HG02610 (cell line): ENCODE results near the gene TTC28.

ENCODE experiments used
- ATAC-seq: cut with Tn5 transposase; IDR thresholded peaks from one replicate; pipeline ENCODE4 v1.9.1; 2021; ENCODE audit warnings: mild to moderate bottlenecking, moderate library complexity; ENCODE audit not compliant: unreplicated experiment

The TTC28 gene

DNA sequence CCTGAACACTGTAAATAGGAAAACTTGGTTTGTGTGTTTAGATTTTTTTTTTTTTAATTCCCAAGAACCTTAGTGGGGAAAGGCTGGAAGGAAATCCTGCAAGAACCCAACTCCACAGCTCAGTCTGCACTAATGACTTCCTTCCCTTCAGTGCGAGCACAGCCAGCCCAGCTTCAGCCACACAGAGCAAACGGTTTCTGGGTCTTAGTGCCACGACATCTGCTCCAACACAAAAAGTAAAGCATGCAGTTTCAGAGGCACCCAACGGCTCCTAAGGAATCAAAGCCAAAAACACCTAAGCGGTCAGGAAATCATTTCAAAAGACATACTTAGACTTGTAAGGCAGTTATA is 236.1 kb downstream of the TTC28 start:
- ATAC-seq: no peak

DNA sequence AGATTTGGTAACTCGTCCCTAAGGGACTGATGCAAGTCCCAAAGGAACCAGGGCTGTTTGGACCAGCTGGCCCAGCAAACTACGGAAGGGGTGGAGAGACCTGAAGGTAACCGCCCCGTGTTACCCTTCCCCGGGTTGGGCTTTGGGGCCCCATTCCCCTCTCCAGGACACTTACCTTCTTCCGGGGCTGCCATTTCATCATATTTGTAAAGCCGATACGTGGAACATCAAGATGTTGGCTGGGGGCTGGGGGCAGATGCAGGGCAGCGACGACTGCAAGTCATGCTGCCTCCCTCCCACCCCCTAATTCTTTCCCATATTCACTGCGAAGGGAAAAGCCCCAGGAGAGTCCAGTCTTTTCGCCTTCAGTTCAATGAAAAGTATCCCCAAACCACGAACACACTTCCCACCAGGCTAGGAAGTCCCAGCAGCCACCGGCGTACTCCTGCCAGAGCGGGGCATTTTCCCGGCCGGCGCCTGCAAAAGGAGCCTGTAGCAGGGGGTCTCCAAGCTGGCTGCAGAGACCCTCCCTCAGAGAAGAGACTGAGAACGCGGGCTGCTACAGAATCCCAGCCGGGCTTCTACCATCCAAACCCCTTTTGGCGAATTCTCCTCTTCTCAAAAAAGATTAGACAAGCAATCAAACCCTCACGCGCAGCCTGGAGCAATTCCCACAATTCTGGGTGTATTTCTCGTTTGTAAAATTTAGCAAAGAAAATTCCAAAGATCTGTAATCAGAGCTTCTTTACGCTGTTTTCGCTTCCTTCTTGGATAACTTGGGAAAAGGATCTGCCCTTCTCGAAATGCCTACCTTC is 236.7 kb downstream of the TTC28 start:
- ATAC-seq: no peak

DNA sequence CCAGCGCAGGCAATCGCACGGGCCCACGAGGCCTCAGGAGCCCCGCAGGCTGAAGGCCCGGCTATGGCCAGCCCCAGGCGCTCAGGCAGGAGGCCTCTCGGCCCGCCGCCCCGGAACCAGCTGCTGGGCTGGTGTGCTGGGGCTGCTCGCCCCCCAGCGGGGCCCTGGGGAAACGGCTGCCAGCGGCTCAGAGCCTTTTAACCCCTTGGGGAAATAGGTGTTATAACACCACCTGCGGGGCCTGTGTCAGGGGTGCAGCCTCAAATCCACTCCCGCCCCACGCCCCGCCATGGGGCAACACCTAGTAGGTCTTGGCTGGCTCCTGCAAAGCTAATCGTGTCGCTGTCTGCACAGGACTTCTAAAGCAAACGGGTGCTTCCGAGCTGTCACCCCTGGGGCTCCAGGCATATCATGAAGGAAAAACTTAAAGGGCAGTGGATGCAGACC is 237.4 kb downstream of the TTC28 start:
- no peak for ATAC-seq

DNA sequence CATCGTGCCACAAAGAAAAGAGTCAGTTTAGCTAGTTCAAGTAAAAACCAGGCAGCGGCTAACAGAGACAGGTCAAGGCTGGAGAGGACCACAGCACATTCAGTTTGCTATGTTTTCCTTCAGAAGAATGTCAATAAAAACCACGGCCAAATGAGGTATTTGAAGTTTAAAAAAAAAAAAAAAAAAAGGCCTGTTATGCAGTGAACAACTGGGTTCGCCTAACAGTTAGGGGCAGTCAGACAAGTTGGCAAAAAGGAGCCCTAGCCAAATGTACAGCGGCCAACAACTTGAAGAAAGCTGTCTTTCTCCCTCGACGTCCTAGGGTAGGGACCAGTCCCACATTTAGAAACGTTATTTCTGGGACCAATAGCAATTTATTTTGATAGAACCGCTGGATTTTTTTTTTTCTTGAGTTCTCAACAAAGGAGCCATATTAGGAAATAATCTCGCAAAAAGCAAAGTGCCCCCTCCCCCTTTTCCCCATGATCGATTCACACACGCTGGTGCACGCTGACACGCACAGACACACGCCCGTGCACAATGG is 237.8 kb downstream of the TTC28 start:
- ATAC-seq: no peak

DNA sequence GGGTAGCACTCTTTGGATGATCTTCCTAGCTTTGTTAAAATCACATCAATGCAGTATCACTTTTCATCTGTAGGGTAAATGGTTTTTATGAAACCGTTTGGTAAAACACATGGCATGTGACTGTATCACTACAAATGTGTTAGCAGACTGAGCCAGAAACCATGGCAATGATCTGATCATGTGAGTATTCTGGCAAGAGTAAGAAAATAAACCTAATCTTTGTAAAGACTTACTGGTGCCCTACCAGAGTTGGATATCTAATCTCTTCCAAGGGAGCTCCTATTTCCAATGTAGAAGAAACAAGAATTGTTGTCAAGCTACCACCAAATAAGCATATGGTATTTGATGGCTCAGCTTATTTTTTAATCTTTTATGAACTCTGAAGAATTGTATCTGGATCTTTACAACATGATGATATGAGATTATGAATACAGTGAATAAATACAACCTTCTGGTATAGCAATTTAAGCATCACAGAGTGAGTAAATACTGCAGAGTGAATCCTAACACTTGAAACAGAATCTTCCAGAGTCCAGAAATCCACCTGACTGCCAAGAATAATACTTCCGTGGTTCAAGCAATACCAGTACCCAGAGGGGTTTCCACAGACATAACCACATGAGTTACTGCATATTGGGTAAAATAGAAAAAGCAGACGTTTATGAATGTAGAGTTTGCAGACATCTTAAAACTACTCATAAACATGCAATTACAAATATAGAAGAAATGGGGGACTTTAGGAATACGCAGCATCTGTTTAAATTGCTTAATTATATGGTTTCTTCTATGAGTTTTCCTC is 238.8 kb downstream of the TTC28 start:
- ATAC-seq: no peak

DNA sequence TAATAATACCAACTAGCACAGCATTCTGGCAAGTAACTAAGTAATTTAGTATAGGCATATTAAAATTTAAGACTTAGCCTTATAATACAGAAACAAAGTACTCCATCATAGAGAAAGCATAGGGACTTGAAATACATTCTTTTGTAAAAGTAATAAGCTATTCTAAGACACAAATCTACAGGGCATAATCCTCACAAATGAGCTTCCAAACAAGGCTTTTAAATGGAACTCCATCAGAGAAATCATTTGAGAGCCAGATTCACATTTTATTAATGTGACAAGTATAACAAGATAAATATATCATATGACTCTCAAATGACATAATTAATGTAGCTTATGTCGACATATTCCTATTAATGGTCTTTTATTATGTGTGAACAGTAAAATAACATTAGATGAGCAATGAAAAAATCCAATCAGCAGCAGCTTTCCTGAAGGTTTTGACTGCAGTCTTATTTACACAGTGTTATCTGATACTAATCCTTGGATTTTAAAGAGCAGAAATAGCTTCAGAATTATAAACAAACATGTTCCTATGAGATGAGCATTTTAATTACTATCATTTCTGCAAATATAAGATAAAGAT is 241.4 kb downstream of the TTC28 start:
- no peak for ATAC-seq

DNA sequence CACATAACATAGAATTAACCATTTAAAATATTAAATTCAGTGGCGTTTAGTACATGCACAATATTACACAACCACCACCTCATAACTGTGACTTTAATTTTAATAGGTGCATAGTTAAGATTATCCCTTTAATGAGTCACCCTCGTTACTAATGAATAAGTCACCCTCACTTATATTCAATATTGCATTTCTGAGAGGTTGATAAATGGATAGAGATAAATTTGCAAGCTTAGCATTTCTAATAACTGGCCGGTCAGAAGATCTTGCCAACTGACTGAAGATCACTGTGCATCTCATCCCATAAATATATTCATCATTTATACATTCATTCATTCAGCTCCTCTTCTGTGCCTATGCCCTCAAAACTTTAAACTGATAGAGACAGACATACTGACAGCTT is 243.7 kb downstream of the TTC28 start:
- ATAC-seq: no peak

DNA sequence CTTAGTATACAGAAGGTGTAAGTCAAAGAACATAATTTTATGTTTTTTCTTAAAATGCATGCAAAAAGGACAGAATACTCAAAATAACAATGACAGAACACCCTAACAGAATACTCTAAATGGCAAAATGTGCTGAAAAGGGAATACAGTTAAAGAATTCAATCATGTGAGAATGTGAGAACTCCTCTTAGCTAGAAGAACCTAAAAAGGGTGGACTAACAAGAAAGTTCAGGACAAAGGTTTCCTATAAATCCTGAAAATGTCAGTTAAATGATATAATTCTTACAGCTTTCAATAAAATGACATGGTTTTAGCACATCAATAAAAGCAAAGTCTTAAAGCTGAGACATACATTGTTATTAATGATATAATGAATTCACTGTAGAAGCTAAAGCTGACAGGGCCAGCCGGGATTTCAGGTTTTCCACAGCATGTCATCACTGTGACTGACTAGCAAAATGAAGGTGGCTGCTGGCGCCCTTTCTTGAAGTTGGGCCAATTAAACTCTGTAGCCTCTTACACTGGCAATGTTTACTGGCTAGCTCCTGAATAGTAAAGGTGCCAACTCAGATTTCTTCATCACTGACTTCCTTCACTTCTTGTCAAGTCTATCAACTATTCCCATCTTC is 244.4 kb downstream of the TTC28 start:
- no peak for ATAC-seq

DNA sequence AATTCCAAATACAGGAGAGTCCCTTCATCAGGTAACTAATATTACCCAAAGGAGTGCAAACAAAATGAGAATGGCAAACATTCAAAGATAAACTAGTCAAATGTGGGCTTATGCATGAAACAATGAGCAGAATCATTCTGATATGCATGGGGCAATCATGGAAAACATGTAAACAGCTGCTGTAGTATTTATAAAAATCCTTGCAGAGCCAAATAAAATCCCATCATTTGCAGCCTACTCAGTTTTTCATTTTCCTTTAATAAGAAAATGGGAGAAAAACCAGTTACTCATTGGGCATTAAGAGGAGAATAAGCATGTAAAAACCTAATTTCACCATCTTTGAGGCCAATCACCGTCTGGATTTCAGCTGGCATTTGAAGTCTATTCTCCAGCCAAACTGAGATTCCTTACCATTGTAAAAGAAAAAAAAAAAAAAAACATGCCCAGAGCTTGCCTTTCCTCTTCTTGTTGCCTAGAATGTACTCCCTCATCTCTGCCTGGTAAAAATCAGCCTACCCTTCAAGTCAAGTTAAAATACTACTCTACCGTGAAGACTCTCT is 249.1 kb downstream of the TTC28 start:
- ATAC-seq: no peak

DNA sequence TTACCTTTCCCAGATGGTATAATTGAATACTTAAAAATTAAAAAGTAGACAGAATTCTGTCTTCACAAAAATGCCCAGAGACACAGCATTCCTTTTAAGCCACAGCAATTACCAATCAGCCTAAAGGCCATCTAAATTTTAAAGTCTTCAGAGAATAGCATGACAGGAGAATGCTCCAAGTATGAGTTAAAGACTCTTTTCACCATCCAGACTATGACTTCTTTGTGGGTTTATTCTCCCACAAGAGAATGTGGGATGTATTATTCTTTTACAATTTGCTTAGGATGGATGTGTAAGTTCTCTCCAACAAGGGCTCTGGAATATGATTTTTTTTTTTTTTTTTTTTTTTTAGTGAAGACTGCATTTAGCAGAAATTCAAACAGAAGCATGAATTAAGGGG is 249.9 kb downstream of the TTC28 start:
- no peak for ATAC-seq

DNA sequence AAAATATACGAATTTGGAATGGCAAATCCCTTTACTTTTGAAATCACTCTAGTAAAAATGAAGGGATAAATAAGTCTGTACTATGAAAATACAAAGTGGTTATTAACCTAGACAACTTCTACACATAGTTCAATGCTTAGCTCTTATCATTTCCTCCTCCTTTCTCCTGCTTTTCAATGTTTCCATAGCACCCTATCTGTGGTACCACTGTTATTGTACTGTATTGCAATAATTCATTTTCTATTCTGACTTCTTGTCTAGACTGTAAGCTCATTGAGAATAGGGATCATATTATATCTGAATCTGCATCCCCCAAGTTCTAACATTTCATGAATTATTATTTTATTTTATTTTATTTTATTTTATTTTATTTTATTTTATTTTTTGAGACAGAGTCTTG is 251.4 kb downstream of the TTC28 start:
- no peak for ATAC-seq

DNA sequence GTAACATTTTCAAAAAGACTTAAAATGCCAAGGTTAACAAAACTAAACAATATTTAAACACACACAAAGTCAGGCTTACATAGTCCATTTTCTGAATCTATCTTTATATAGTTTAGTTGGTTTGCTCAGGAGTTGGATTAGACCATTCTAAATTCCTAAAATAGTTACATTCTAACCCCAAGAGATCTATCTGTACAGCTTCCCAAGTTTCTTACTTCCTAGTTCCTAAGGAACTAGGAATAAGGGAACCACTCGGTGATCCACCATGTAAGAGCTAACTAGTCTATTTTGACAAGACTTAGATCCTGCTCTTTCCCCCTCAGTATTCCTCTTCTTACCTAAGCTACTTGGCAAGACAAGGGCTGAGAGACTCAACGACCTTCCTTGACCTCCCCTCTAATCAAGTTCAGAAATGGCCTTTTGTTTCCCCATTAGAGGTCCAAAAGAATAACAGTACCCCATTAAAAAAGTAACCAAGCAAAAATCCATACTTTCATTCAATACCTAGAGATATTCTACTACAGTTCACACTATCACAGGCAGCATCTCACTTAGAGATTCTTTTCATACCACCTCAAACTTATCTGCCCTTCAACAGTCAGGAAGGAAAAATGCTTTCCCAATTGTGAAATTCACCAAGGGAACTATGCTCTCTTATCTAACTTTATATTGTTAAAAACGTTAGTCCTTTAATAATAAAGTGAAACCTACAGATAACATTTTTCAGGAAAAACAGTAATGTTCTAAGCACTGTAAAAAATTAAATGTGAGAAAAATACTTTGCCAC is 253.1 kb downstream of the TTC28 start:
- ATAC-seq: no peak

DNA sequence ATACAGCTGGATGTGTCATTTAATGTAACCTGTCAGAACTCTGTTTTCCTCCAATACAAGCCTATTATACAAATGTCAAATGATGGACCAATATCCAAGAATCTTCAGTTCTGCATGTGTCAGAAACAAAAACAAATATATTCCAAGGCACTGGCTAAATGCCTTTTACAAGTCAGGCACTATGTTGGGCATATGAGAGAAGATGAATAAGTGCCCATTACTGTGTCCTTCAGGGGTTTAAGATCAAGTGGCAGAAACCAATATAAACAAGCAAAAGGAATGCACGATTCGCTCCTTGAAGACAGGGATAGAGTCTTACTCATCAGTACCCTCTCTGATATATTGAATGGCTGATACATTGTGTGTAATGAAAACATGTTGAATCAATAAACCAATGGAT is 254.4 kb downstream of the TTC28 start:
- no peak for ATAC-seq

DNA sequence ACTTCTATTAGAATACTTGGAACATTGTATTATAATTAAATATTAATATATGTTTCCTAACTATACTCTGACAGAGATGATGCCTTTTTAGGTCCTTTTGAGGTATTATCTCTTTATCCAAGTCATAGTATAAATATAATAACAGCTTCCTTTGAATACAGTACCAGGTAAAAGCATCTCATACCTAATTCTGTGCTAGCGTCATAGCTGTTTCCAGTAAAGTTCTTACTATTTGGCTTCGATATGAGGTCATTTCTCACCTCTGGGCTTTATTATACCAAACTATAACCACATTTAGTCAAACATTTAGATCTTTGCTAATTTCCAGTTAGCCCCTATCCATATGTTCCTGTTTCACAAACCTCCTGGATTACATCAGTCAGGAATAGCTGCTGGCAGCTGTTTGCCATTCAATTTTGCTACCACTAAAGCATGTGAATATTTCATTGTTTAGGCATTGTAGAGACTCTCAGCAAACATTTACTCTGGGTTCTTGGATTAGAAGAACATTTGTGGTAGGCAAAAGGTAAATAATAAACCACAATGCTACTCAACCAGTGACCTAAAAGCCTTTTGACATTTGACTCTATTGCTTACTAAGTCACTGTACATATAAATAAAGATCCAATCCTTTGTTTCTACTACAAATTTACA is 255.1 kb downstream of the TTC28 start:
- no peak for ATAC-seq

DNA sequence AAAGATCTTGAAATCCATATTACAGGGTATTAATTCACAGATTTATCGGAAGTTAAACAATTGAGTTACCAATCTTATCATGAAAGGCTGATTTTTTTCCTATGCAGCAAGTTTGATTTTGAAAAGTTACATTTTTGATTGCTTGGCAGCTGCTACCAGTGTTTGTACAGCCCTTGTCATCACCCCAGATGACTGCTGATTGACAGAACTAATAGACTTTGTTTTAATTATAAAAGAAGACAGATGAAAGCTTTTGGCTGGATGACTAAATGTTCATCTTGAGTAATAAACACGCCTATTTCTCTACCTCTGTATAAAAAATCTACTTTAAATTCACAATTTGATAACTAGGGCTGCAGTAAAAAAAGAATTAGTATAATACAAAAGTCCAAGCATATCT is 259.7 kb downstream of the TTC28 start:
- ATAC-seq: no peak

DNA sequence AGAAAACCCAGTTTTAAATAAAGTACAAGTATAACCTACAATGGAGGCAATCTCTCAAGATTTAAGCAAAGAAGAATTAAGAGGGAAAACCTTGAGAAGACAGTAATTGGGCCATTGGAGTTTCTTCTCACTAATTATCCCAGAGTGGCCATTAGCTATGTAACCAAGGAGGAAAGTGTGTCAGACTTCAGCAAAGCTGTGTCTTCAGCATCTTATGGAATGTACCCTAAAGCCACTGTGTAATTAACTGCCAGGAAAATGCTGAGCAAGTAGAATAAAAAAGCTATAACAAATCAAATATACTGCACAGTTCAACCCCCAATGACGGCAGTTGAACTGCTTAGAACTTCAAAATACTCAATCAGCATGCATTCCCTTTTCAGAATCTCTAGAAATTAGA is 261.6 kb downstream of the TTC28 start:
- ATAC-seq: no peak

DNA sequence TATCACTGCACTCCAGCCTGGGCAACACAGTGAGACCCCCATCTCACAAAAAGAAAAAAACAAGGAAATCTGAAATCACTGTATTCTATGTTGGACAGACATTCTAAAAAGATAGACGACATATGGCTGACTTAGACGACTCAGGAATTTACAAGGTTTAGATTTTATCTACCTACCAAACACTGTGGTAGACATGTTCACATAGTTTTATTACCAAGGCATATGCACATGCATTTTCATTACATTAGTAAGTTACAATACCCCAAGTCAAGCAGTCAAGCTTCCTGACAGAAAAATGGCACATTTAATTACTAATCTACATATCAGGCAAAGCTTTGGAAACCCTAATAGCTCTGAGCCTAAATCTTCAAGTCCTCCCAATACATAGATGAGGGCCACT is 262.2 kb downstream of the TTC28 start:
- ATAC-seq: no peak

DNA sequence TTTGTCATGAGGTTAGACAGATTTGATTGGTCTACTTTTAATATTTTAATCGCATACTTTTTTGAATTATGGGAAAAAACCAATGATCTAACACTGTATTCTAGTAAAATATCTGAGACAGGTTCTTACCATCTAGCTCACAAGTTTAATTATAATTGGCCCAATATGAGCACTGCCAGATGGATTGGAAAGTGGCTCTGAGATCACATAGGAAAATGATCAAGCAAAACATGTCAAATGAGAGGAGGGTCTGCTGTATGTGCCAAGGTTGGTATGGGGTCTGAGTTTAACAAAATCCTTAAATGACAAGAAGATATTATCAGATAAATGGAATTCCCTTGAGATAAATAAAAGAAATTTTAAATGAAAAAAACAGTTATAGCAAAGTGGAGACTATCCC is 264.7 kb downstream of the TTC28 start:
- no peak for ATAC-seq

DNA sequence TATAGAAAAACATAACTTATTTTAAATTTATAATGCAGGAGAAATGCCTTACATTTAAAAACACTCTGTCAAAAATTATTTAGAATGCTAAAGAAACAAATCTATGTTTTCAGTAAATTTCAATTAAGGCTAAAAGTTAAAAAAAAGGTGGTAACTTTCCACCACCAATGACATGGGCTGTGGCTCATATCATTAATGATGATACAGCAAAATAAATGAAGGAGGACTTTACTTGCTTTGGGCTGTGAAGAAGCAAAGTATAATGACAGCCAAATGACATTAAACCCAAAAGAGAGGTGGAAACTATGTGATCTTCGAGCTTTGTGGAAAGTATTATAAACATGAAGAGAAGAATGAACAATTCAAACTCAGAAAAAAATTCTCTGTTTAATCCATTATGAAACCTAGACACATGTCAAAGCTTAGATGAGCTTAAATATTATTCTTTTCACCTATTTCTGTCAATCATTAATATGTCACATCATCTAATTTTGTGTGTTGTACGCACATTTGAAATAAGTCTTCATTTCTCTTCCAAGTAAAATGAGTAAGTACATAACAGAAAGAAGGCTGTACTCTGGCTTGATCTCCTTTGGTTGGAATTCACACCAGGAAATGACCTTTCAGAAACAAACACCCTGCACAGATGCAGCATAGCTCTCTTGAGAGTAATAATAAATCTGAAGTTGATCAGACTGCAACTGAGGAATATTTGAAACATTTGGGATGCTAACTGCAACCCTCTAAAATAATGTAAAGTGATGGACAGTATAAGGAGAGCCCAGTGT is 265.8 kb downstream of the TTC28 start:
- no peak for ATAC-seq
